GDM1 (cell line): ENCODE results near the gene FSTL4.

Source experiments
- DNase-seq: peaks from one replicate; lab custom pipeline; 2025; lab: John Stamatoyannopoulos, UW

The FSTL4 gene

DNA sequence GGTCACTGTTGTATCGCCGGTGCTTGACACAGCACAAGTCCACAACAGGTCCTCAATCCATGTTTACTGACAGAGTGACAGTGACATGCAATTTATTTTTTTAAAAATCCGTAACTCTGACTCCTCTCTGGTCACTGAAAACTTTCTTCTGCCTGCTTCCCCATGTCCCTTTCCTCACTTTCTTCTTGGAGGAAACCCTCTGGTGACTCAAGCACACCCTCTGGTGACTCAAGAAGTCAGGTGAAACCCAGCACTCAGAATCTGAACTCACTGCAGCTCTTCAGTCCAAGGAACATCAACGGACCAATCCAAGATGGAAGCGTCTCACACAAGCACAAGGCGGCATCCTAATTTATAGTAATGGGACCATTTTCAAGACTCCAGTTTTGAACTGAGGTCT, 245.9 kb downstream of the FSTL4 start:
- DNase-seq, result no peak

GRCh38 chr5:133365738-133366137, 246.6 kb downstream of the FSTL4 start:
- no peak for DNase-seq

DNA sequence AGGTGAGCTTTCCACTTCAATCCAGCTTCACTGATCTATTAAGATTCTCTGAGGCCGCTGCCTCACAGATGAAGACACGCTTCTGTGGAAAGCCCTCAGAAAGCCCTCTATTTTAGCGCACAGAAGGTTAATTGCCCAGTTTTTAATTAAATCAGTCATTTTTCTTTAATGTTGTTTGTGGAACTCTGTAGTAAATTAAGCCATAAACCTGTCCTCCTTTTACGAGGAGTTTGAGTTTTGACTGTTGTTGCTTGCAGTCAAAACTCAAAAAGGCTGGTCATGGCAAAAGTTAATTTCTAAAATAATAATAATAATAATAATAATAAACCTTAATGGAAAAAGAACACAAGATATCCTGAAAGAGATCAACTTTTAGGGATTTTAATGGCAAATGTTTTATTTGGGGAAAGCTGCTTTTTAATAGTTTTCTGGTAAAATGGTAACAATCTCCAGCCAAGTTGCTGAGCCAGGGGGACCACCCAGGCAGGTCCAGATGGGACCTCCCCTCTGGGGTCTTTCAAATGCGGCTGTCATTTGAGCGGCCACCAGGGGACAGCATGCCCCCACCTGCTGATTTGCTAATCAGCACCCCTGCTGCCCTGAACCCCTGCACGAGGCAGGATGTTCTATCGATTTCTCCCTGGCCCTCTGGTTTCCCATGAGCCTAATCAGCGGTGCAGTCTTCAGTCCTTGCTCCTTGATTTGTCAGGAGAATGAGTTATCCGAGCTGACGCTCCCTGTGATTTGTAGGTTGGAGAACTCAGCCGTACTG, 247.2 kb downstream of the FSTL4 start:
- no peak for DNase-seq

DNA sequence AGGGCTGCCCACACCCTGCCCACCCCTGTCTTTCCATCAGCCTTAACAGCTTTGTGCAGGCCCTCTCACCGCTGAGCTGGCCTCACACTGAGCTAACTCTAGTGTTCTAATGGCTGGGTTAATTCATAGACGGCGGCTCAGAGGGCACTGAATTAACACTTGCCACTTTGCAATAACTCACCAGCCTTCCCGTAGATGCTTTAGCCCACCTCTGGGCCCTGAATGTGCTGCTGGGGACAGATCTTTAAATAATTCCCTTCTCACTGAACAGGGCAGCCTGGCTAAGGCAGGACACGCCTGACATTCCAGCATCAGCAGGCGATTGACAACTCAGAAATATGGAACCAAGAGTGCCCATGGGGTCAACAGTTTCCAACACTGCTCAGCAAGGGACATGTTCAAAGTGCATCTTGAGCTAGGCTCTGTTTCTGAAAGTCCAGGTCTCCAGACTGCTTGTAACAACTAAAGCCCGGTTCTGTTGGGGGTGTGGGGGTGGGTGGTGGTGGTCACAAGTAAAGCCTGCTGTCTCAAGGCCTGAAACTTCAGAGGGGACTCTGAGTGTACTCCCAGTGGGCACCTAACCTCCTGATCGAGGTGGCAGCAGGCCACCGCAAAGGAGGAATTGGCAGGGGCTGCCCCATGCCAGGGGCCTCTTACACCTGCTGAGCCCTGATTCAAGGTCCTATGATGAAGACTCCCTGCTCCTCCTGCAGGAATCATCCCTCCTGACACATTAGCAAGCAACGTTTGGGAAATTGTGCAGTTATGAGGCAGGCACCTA, 248.3 kb downstream of the FSTL4 start:
- DNase-seq, result no peak

DNA sequence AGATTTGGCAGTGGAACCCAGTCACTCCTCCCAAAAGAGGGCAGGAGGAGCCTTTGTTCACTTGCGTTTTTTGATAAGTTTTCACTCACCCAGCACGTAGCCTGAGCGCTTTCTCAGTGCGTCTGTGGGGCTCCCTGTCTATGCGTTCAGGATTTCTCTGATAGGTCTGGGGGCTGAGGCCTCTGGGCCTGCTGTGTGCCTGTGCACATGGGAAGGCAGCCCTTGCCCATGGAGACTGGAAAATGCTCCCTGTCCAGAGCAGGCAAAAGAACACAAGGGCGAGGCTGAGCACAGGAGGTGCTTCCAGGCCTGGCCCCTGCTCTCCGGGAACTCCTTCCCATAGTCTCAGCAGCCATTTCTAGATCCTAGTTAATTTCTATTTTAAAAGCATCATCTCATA, 249.9 kb downstream of the FSTL4 start:
- DNase-seq, result no peak

DNA sequence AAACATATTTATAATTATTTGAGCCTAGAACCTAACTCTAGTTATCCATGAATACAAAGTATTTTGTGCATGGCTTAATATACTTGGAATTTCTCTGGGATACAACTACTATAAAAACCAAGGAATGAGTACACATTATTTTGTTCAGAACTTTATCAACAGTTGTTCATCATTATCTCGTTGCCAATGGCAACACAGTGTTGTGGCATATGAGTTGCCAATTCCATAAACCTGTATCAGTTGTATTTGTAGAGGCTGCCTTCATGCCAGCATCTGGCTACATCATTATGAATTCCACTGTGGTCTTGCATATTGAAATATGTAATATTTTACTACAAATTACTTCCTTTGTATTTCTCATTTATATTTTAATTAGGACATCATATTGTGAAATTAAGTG, 250.4 kb downstream of the FSTL4 start:
- no peak for DNase-seq

- no peak for DNase-seq
Measured at GRCh38 chr5:133360693-133361472, 251.5 kb downstream of the FSTL4 start.

- DNase-seq, result no peak
Measured at GRCh38 chr5:133359861-133360260, 252.5 kb downstream of the FSTL4 start.

- no peak for DNase-seq
Measured at GRCh38 chr5:133358271-133358670, 254.1 kb downstream of the FSTL4 start.

- no peak for DNase-seq
Measured at GRCh38 chr5:133357758-133358157, 254.6 kb downstream of the FSTL4 start.

DNA sequence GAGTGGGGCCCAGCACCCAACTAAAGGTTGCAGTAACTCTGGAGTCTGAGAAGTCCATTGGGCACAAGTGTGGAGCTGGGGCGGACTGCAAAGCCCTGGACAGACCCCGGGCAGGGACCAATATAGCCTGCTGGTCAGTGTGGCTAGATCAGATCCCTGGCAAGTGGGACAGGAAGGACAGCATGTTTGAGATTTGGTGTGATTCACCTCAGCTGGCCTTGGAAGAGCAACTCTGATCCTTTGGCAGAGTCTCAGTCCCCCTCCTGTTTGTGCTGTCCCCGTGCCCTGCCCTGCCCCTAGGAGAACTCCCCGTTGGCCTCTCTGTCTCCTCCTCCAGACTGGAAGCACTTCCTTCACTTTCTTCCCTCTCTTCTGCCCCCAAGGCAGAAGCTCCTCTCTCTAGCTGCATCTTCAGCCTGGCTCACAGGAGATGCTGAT, 255.3 kb downstream of the FSTL4 start:
- no peak for DNase-seq

DNA sequence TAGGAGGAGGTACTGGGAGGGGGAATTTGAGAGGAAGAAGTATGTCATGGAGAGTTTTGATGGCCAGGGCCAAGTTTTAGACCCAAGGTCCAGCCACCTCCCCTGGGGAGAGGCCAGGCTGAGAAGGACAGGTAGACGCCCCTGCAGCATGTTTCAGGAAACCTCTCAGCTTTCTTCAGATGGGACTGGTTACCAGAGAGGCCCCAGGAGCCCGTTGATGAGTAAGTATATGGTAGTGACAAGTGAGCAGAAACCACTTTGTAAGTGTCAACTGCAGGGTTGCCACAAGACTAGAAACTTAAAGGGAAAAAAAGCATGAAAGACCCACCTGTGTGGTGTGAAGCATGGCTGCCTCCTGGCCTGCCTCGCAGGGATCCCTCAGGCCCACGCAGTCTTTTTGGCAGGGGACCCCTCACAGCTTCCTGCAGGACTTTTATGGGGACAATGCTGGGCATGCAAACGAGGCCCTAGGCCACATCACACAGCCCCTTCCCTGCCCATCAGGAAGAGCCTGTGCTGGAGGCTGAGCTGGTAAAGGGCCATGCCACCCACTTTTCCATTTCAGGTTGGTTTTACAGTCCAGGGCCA, 255.9 kb downstream of the FSTL4 start:
- DNase-seq, result no peak

DNA sequence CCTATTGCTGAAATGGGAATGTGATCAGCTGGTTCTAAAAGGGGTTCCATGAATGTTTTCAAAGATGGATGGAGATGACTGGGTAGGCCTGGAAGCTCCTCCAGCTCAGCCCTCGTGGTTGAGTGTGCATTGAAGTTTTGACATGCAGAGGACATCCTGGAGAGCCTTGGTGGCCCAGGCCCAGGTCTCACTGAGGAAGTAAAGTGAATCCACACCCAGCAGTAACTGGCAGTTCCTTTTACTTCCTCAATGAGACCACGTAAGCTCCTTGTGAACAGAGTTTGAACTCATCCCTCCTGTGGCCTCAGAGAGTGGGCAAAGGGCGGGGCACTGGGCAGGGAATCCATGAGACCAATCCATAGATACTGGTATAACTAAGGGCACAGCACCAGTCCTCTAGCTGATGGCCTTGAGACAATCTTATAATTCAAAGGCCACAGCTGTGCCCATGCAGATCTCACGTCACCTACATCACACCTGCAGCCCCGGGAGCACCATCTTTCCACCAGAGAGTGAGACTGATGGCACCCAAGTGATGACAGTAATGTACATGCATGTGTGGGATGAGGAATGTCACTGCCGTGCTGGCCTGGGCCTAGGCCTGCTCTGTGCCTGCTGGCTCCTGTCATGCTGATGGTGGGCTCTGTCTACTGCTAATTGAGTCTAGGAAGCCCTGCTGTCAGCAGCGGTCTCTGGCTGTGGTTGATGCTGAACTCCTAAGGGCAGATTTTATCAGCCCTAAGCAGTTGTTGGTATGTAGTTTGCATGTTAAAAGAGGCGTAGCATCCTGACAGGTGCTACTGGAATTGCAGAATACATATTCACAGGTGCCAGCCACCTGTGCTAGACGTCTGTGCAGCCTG, 257.8 kb downstream of the FSTL4 start:
- DNase-seq, result no peak

- no peak for DNase-seq
Measured at GRCh38 chr5:133353741-133354140, 258.6 kb downstream of the FSTL4 start.

DNA sequence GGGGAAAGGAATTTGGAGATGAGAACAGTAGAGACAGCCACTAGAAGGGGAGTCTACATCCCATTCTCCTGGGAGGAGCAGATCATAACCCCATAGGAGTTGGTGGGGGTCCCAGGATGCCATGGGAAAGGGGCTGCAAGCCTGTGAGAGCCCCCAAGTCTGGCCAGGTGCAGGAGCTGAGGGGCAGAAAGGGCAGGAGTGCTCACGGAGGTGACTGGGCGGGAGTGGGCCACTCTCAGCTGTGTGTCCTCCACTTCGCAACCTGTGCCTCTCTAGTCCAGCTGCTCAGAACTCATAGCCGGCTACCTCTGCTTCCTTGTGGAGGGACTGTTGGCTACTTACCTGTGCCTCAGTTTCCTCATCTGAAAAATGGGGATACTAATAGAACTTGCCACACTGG, 263.9 kb downstream of the FSTL4 start:
- DNase-seq, result no peak

GRCh38 chr5:133347039-133347438, 265.3 kb downstream of the FSTL4 start:
- no peak for DNase-seq

DNA sequence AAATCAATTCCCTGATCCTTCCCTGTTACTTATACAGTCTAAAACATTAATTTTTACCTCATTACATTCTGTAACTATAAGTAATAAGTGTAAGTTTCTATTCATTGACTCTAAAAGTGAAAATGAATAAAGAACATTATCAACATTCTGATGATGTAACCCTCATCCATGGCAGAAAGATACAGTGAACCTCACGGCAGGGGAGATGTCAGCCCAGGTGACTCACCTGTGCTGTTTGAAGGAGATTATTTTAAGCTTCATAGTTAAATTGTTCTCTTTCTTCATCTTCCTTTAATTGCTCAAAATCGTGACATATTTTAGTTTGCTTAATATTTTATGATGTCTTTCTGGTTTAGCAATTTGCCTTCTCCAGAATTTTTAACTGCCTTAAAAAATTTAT, 268.1 kb downstream of the FSTL4 start:
- DNase-seq, result no peak

- no peak for DNase-seq
Measured at GRCh38 chr5:133343196-133343595, 269.1 kb downstream of the FSTL4 start.

DNA sequence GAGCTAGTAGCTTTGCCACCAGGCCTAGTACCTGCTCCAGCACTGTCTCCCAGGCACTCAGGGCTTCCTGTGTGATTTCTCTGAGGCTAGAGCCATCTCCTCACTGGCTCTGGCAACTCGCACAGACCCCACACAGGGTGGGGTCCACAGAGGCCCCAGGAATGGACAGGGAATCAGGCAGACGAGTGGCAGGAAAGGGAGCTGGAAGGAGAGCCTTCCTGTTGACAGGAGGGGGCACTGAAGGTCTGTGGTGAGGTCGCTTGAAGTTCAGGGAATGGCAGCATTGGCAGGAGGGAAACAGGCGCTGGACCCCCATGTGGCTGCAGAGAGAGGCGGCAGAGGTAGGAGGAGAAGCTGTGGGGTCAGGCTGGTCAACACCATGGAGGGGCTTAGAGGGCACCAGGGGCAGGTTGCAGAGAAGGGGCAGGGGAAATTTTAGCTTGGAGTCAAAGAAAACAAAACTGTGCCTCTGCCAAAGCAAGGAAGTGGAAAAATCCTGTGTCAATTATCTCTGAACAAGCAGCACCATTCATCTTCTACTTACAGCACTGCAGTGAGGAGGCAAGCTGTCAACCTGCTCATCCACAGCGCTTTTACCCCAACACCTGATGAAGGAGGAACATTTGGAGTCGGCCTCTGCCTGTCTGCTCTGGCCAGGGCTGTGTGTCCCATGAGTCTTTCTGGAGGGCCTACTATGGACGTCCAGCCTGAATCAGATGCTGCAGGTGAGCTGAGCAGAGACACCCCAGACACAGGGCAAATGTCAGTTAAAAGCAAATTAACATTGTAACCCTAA, 270.2 kb downstream of the FSTL4 start:
- DNase-seq, result no peak

DNA sequence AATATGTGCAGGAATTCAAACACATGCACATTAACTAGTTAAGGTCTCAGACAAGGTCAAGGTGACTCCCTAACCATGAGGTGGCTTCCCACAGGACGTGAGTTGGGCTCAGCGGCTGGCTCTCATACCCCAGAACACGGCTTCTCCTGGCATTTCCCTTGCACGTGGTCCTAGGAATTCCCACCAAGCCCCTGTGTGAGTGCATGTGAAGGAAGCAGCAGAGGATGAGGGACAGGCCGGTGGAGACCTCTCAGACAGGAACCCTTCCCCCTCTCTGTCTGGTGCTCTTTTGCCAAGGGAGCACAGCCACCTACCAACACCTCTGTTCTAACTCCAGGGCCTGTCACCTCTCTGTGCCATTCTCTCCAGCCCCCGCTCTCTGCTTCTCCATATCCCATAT, 271.0 kb downstream of the FSTL4 start:
- DNase-seq, result no peak

DNA sequence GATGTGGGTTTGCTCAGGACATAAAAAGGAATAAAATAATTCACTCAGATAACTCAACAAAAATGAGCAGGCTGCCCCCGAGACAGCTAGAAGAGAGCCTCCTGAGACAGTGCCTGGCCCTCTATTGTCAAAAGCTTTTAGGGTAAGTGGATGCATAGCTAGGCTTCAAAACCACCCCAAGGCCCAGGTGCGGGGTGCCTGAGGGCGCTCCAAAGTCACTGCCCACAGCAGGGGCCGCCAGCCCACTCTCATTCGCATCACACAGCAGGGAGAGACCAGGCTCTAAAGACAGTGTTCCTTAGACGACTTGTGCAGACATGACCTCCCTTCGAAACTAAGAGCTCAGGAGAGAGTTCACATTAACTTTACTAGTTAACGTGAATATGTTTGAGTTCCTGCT, 271.5 kb downstream of the FSTL4 start:
- no peak for DNase-seq
